LNCAP (cell line): ENCODE results near the gene EPHA4.

ENCODE experiments used
- CTCF ChIP-seq: fragments of 450-650 bp; IDR thresholded peaks from 2 replicates; pipeline ENCODE4 v1.5.1; 2017; ENCODE audit warnings: mild to moderate bottlenecking

EPHA4 gene

GRCh38 chr2:221608442-221608841 lies 36.3 kb upstream of the EPHA4 start:
- TF ChIP-seq CTCF: no peak

- TF ChIP-seq CTCF: no peak
These were observed 34.3 kb upstream of the EPHA4 start for GRCh38 chr2:221606424-221606823.

GRCh38 chr2:221605751-221606240 lies 33.7 kb upstream of the EPHA4 start:
- no peak for TF ChIP-seq CTCF

GRCh38 chr2:221602938-221603337 lies 30.8 kb upstream of the EPHA4 start:
- no peak for TF ChIP-seq CTCF

- no peak for TF ChIP-seq CTCF
These were observed 29.3 kb upstream of the EPHA4 start for GRCh38 chr2:221601376-221601775.

- TF ChIP-seq CTCF: no peak
These were observed 28.3 kb upstream of the EPHA4 start for GRCh38 chr2:221600388-221600787.

GRCh38 chr2:221596192-221596591 lies 24.1 kb upstream of the EPHA4 start:
- TF ChIP-seq CTCF: no peak

GRCh38 chr2:221590861-221591365 lies 18.8 kb upstream of the EPHA4 start:
- no peak for TF ChIP-seq CTCF
